A549 (cell line): ENCODE results near the gene LRCH1. TPM values are rescaled to one million over a fixed set of nuclear protein-coding genes. Genes with fewer than 3 reads are reported as not detected.

Source experiments
- ATAC-seq, 2 experiments: fragments of 200-7000 bp in 1 of 2; fragments of >200 bp in 1 of 2; cut with Nextera tagmentation in 1 of 2; cut with Tn5 transposase in 1 of 2; 3 replicates each; pipeline versions ENCODE4 v1.8.0 to v1.9.1; 2018 to 2020; ENCODE audit warnings: mild to moderate bottlenecking in 1 of 2, moderate library complexity in 1 of 2
- CTCF ChIA-PET: fragments of 300-600 bp; sonication (Branson Sonifier 250); formaldehyde crosslinking; extraction: SDS; loops from one replicate; lab custom pipeline; 2021; ENCODE audit warnings: antibody characterized with exemption, inconsistent platforms; lab: Yijun Ruan, JAX
- POLR2A ChIA-PET: fragments of 350-600 bp; formaldehyde crosslinking; extraction: SDS; loops from one replicate; lab custom pipeline; 2021; ENCODE audit warnings: antibody characterized with exemption, inconsistent platforms; lab: Yijun Ruan, JAX
- DNase-seq, 2 experiments: peaks; one replicate each; pipeline versions ENCODE4 v3.0.0 to v3.0.0-alpha.2; 2011 to 2016; ENCODE audit warnings: low read depth in 1 of 2, low spot score in 1 of 2
- FAIRE-seq: peaks from 2 replicates; lab custom pipeline; 2011; peaks lifted over from hg19 to GRCh38; lab: Jason Lieb, UNC
- H3K27ac ChIP-seq, 2 experiments: fragments of >200 bp; sonication (Bioruptor Twin); formaldehyde crosslinking; 3 replicates each; pipeline ENCODE4 v1.5.1; 2016 to 2017
- H3K4me1 ChIP-seq: fragments of >200 bp; sonication (Bioruptor Twin); formaldehyde crosslinking; 3 replicates; pipeline ENCODE4 v1.6.1; 2016
- H3K4me2 ChIP-seq: fragments of >200 bp; sonication (Bioruptor Twin); formaldehyde crosslinking; 3 replicates; pipeline ENCODE4 v1.6.1; 2016
- H3K4me3 ChIP-seq: fragments of >200 bp; sonication (Bioruptor Twin); formaldehyde crosslinking; 3 replicates; pipeline ENCODE4 v1.5.1; 2016
- H3K9me3 ChIP-seq: fragments of >200 bp; sonication (Bioruptor Twin); formaldehyde crosslinking; 3 replicates; pipeline ENCODE4 v1.6.1; 2016
- BHLHE40 ChIP-seq: IDR thresholded peaks from 2 replicates; pipeline ENCODE4 v1.6.1; 2012; ENCODE audit warnings: low read depth, low read length, inconsistent platforms
- CBX2 ChIP-seq: fragments of 200-600 bp; sonication (generic); IDR thresholded peaks from 2 replicates; pipeline ENCODE4 v1.6.1; 2016; ENCODE audit warnings: low read depth, mild to moderate bottlenecking, borderline replicate concordance
- CHD2 ChIP-seq: fragments of 150-350 bp; IDR thresholded peaks from 2 replicates; pipeline ENCODE4 v1.6.1; 2014; ENCODE audit warnings: low read length; ENCODE audit not compliant: partially characterized antibody
- EHF ChIP-seq: fragments of 250-450 bp; sonication (Bioruptor Pico); IDR thresholded peaks from 2 replicates; pipeline ENCODE4 v1.5.0; 2020; ENCODE audit warnings: mild to moderate bottlenecking
- EHMT2 ChIP-seq: fragments of 200-600 bp; sonication (generic); IDR thresholded peaks from 2 replicates; pipeline ENCODE4 v1.6.1; 2016; ENCODE audit warnings: antibody characterized with exemption, low read depth, mild to moderate bottlenecking, moderate library complexity
- EP300 ChIP-seq, 2 experiments: fragments of >200 bp; sonication (Bioruptor Twin); formaldehyde crosslinking; IDR thresholded peaks; 2 replicates in 1 of 2; 3 replicates in 1 of 2; pipeline ENCODE4 v1.6.1; 2016 to 2017
- FOXS1 ChIP-seq: fragments of 250-450 bp; sonication (Bioruptor Pico); IDR thresholded peaks from 2 replicates; pipeline ENCODE4 v1.5.0; 2020; ENCODE audit warnings: mild to moderate bottlenecking, moderate library complexity
- HDAC2 ChIP-seq: fragments of 200-600 bp; sonication (generic); IDR thresholded peaks from 2 replicates; pipeline ENCODE4 v1.6.1; 2016
- HEYL ChIP-seq: fragments of 250-450 bp; sonication (Bioruptor Pico); IDR thresholded peaks from 2 replicates; pipeline ENCODE4 v1.8.0; 2021; ENCODE audit warnings: mild to moderate bottlenecking, moderate library complexity
- HMGXB4 ChIP-seq: fragments of 250-450 bp; sonication (Bioruptor Pico); IDR thresholded peaks from 2 replicates; pipeline ENCODE4 v1.5.0; 2021; ENCODE audit warnings: mild to moderate bottlenecking, moderate library complexity, borderline replicate concordance
- HOXA7 ChIP-seq: fragments of 250-450 bp; sonication (Bioruptor Pico); IDR thresholded peaks from 2 replicates; pipeline ENCODE4 v1.5.0; 2020; ENCODE audit warnings: mild to moderate bottlenecking, moderate library complexity
- MYC ChIP-seq: IDR thresholded peaks from 2 replicates; pipeline ENCODE4 v1.6.1; 2012; ENCODE audit warnings: mild to moderate bottlenecking, inconsistent platforms, low read length, improper control_type of control experiment, borderline replicate concordance
- NR3C1 ChIP-seq: fragments of >200 bp; sonication (Bioruptor Twin); formaldehyde crosslinking; IDR thresholded peaks from 3 replicates; pipeline ENCODE4 v1.6.1; 2017
- PHF8 ChIP-seq: fragments of 200-600 bp; sonication (generic); IDR thresholded peaks from 2 replicates; pipeline ENCODE4 v1.6.1; 2016; ENCODE audit warnings: low read depth, mild to moderate bottlenecking, antibody characterized with exemption, moderate library complexity, borderline replicate concordance
- RARB ChIP-seq: fragments of 250-450 bp; sonication (Bioruptor Pico); IDR thresholded peaks from 2 replicates; pipeline ENCODE4 v1.8.0; 2021; ENCODE audit warnings: mild to moderate bottlenecking, moderate library complexity
- RCOR1 ChIP-seq: fragments of 150-350 bp; IDR thresholded peaks from 2 replicates; pipeline ENCODE4 v1.6.1; 2014; ENCODE audit warnings: antibody characterized with exemption, low read length, low read depth
- REST ChIP-seq: fragments of 200-600 bp; sonication (generic); IDR thresholded peaks from 2 replicates; pipeline ENCODE4 v1.6.1; 2016; ENCODE audit warnings: antibody characterized with exemption, mild to moderate bottlenecking, moderate library complexity
- RFX5 ChIP-seq: fragments of 450-650 bp; IDR thresholded peaks from 2 replicates; pipeline ENCODE4 v1.7.1; 2014; ENCODE audit warnings: antibody characterized with exemption, mild to moderate bottlenecking, moderate library complexity
- SREBF2 ChIP-seq: fragments of 450-650 bp; IDR thresholded peaks from 2 replicates; pipeline ENCODE4 v1.6.1; 2014; ENCODE audit warnings: mild to moderate bottlenecking, moderate library complexity
- TP53 ChIP-seq: fragments of 250-450 bp; sonication (Bioruptor Pico); IDR thresholded peaks from 2 replicates; pipeline ENCODE4 v1.5.0; 2021; ENCODE audit warnings: mild to moderate bottlenecking, moderate library complexity
- ZC3H11A ChIP-seq: fragments of 450-650 bp; IDR thresholded peaks from 2 replicates; pipeline ENCODE4 v1.6.1; 2014; ENCODE audit warnings: antibody characterized with exemption, mild to moderate bottlenecking
- WGBS: methylation state at CpG from one replicate; pipeline ENCODE4 v1.1.6; 2017; ENCODE audit errors: missing lambda C conversion rate; 5-methylcytosine and 5-hydroxymethylcytosine counted together
- polyA plus RNA-seq, 4 experiments: library from polyadenylated mRNA; depleted of rRNA in 3 of 4; stranded (reverse); fragments of >200 nt; fragmentation: RNase III in 1 of 4; extraction: RNeasy Plus Mini Kit Qiagen cat#74134 plus additional on column Dnase treatment in 1 of 4; gene quantifications; 2 replicates in 3 of 4; 3 replicates in 1 of 4; pipeline ENCODE4 v1.2.3, GENCODE V29; 2011 to 2017
- TF ChIP-seq, protein P1 (sequence below): fragments of >200 bp; sonication (Bioruptor Twin); formaldehyde crosslinking; IDR thresholded peaks from 2 replicates; pipeline ENCODE4 v1.6.1; 2016
- TF ChIP-seq, protein P2 (sequence below): fragments of 150-350 bp; IDR thresholded peaks from 2 replicates; pipeline ENCODE4 v1.6.1; 2014; ENCODE audit warnings: low read depth, mild to moderate bottlenecking, low read length

The LRCH1 gene
- polyA plus RNA-seq, 2 of the 4 experiments (the other 2 are of a cell fraction) = 8.5 to 16.4 TPM

DNA sequence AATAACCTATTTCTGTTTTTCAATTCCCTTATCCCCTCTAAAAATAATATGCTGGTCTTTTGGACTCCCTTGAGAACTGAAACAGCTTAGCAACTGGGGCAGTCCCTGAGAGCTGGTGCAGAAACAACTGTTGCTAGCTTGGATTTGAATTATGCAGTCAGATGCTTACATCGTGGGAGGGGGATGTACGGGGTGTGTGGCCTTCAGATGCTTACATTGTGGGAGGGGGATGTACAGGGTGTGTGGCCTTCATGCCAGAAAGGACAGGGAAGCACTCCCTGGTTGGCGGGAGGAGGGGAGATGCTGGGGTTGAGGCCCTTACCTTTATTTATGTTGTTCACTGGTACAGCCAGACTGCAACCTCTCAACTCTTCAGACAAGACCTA lies 25.6 kb downstream of the LRCH1 start:
- POLR2A ChIA-PET = no interaction called here
- H3K4me3 ChIP-seq = no peak overlapping the region
- no peak for ATAC-seq
- H3K9me3 ChIP-seq = no peaks in the 10 kb centered on the region
- no peak for FAIRE-seq
- H3K4me1 ChIP-seq = peaks cover 48% of the 10 kb centered on the region
- WGBS = 85% methylated on average over 3 of the region's 3 CpGs
- no peak for DNase-seq
- no peak overlapping the region for H3K27ac ChIP-seq
- no peak for TF ChIP-seq CBX2
- no peak overlapping the region for H3K4me2 ChIP-seq
- CTCF ChIA-PET = interaction anchor here (1.0 kb wide), 1 partner anchor 14 kb away, joined by 3 read pairs; no protein-coding TSS in a partner anchor

GRCh38 chr13:46580362-46580839 lies 27.4 kb downstream of the LRCH1 start:
- ATAC-seq = no peak
- H3K4me1 ChIP-seq = peaks cover 44% of the 10 kb centered on the region; the same call in 2 of the 3 replicates
- CTCF ChIA-PET = interaction anchor here (0.8 kb wide), 1 partner anchor 14 kb away, joined by 3 read pairs; no protein-coding TSS in a partner anchor
- no peak for TF ChIP-seq SREBF2
- no peak for TF ChIP-seq FOXS1 (CRISPR knock-in tag)
- no peak for TF ChIP-seq ZC3H11A
- TF ChIP-seq HDAC2 = no peak
- TF ChIP-seq, all 56 proteins: peak for 0
- POLR2A ChIA-PET = no interaction called here
- Histone ChIP-seq H3K4me3 (no peak overlapping the region), H3K27ac (no peak overlapping the region), H3K4me2 (no peak overlapping the region), H3K9me3 (no peaks in the 10 kb centered on the region)
- DNase-seq = no peak
- FAIRE-seq = no peak
- 97% methylated on average over 5 of the region's 5 CpGs for WGBS

- Histone ChIP-seq H3K4me1 (peaks cover 45% of the 10 kb centered on the region), H3K9me3 (no peaks in the 10 kb centered on the region), H3K27ac (no peak overlapping the region), H3K4me3 (no peak overlapping the region), H3K4me2 (no peak overlapping the region)
- POLR2A ChIA-PET = no interaction called here
- WGBS = 81% methylated on average over 2 of the region's 2 CpGs
- TF ChIP-seq EHF (CRISPR knock-in tag) = no peak
- TF ChIP-seq, protein P1, sequence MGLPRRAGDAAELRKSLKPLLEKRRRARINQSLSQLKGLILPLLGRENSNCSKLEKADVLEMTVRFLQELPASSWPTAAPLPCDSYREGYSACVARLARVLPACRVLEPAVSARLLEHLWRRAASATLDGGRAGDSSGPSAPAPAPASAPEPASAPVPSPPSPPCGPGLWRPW = no peak
- TF ChIP-seq RFX5 = no peak
- no peak for TF ChIP-seq PHF8
- TF ChIP-seq RCOR1 = no peak
- TF ChIP-seq TP53 (CRISPR knock-in tag) = no peak
- TF ChIP-seq RARB (CRISPR knock-in tag) = no peak
- no peak for TF ChIP-seq HOXA7 (CRISPR knock-in tag)
- TF ChIP-seq EHMT2 = no peak
- no peak for TF ChIP-seq HMGXB4
- no peak for TF ChIP-seq REST
- TF ChIP-seq MYC = no peak
- no peak for TF ChIP-seq EP300 (IDR thresholded peaks at IDR 0.05)
- no peak for TF ChIP-seq CHD2
- no peak for TF ChIP-seq NR3C1
- TF ChIP-seq, protein P2, sequence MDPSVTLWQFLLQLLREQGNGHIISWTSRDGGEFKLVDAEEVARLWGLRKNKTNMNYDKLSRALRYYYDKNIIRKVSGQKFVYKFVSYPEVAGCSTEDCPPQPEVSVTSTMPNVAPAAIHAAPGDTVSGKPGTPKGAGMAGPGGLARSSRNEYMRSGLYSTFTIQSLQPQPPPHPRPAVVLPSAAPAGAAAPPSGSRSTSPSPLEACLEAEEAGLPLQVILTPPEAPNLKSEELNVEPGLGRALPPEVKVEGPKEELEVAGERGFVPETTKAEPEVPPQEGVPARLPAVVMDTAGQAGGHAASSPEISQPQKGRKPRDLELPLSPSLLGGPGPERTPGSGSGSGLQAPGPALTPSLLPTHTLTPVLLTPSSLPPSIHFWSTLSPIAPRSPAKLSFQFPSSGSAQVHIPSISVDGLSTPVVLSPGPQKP = no peak
- TF ChIP-seq HEYL (CRISPR knock-in tag) = no peak
- TF ChIP-seq BHLHE40 = no peak
- FAIRE-seq (no peak), DNase-seq (no peak), ATAC-seq (no peak)
- CTCF ChIA-PET = interaction anchor here (0.6 to 0.7 kb wide), 2 partner anchors 11 to 1221 kb away, joined by 3 read pairs; no protein-coding TSS in a partner anchor
These were observed 29.2 kb downstream of the LRCH1 start for GRCh38 chr13:46582190-46582589.
